GM19395 (cell line): ENCODE results near the gene BORCS8.
"Not testable (repeated sequence)": the region's sequence is repeated elsewhere in the genome, so short reads cannot be mapped to it uniquely, and the experiment has no call there.

Experiments
- ATAC-seq: cut with Tn5 transposase; IDR thresholded peaks from one replicate; pipeline ENCODE4 v1.9.1; 2021; ENCODE audit warnings: mild to moderate bottlenecking, moderate library complexity; ENCODE audit not compliant: unreplicated experiment

BORCS8 gene

GRCh38 chr19:19154768-19155494 lies 37.0 kb downstream of the BORCS8 start:
- no peak for ATAC-seq

GRCh38 chr19:19152668-19153384 lies 39.1 kb downstream of the BORCS8 start:
- no peak for ATAC-seq

GRCh38 chr19:19151418-19151817 lies 40.5 kb downstream of the BORCS8 start:
- no peak for ATAC-seq

- ATAC-seq = no peak
Measured at GRCh38 chr19:19149435-19149834, 42.5 kb downstream of the BORCS8 start.

GRCh38 chr19:19148504-19148903 lies 43.4 kb downstream of the BORCS8 start:
- ATAC-seq = not testable (repeated sequence)

GRCh38 chr19:19147344-19147743 lies 44.6 kb downstream of the BORCS8 start:
- no peak for ATAC-seq

- no peak for ATAC-seq
Measured at GRCh38 chr19:19146865-19147264, 45.1 kb downstream of the BORCS8 start.

- no peak for ATAC-seq
Measured at GRCh38 chr19:19145684-19146608, 46.0 kb downstream of the BORCS8 start.

- no peak for ATAC-seq
Measured at GRCh38 chr19:19145281-19145680, 46.7 kb downstream of the BORCS8 start.

- no peak for ATAC-seq
Measured at GRCh38 chr19:19142347-19142746, 49.6 kb downstream of the BORCS8 start.

- no peak for ATAC-seq
Measured at GRCh38 chr19:19140476-19140875, 51.5 kb downstream of the BORCS8 start.

GRCh38 chr19:19139876-19140229 lies 52.1 kb downstream of the BORCS8 start:
- ATAC-seq = no peak

GRCh38 chr19:19138109-19138981 lies 53.6 kb downstream of the BORCS8 start, which contains the start of gene TMEM161A:
TMEM161A (minus strand) TSS chr19:19138478; CDS start chr19:19138428, 50 bp downstream.
- peak; percentile 97 for ATAC-seq

- no peak for ATAC-seq
Measured at GRCh38 chr19:19137556-19138108, 54.3 kb downstream of the BORCS8 start.

GRCh38 chr19:19135713-19136112 lies 56.2 kb downstream of the BORCS8 start:
- ATAC-seq = not testable (repeated sequence)

- ATAC-seq = no peak
Measured at GRCh38 chr19:19134687-19135158, 57.2 kb downstream of the BORCS8 start.

GRCh38 chr19:19133985-19134384 lies 58.0 kb downstream of the BORCS8 start:
- no peak for ATAC-seq

- ATAC-seq = no peak
Measured at GRCh38 chr19:19132912-19133311, 59.0 kb downstream of the BORCS8 start.

- ATAC-seq = no peak
Measured at GRCh38 chr19:19131989-19132388, 60.0 kb downstream of the BORCS8 start.
